Endothelial cell of umbilical vein (primary cell): ENCODE data around the gene BBLN. TPM values are rescaled to one million over a fixed set of nuclear protein-coding genes. Genes with fewer than 3 reads are reported as not detected.

ENCODE experiments used
- BruUV-seq: library from RNA; stranded (reverse); fragments of 400-500 nt; replicated peaks from 2 replicates; lab custom pipeline; 2021; lab: Mats Ljungman, UMichigan
- CTCF ChIA-PET: fragments of 300-600, 350-600 bp; sonication (Branson Sonifier 250); formaldehyde crosslinking; loops from one replicate; lab custom pipeline; 2021; ENCODE audit warnings: antibody characterized with exemption, inconsistent platforms; lab: Charles Lee
- POLR2A ChIA-PET: fragments of 300-600, 350-600 bp; sonication (Branson Sonifier 250); formaldehyde crosslinking; loops from one replicate; lab custom pipeline; 2021; ENCODE audit warnings: antibody characterized with exemption, inconsistent platforms; lab: Charles Lee
- DNase-seq: peaks from one replicate; pipeline ENCODE4 v3.0.0-alpha.2; 2011; ENCODE audit warnings: low read depth, low spot score
- FAIRE-seq: peaks from 2 replicates; lab custom pipeline; 2011; peaks lifted over from hg19 to GRCh38; lab: Jason Lieb, UNC
- H2AFZ ChIP-seq: 2 replicates; pipeline ENCODE4 v1.6.0; 2012; ENCODE audit warnings: low read depth, low read length, control low read depth, inconsistent platforms
- H3K27ac ChIP-seq: 2 replicates; pipeline ENCODE4 v1.5.1; 2011; ENCODE audit warnings: low read depth, mild to moderate bottlenecking, control low read depth, low read length, moderate library complexity; ENCODE audit not compliant: insufficient read depth
- H3K27me3 ChIP-seq, 2 experiments: 2 replicates each; pipeline versions ENCODE4 v1.6.0 to v1.6.1; 2011; ENCODE audit warnings: low read length in 2 of 2, mixed read lengths in 1 of 2; ENCODE audit not compliant: control insufficient read depth in 2 of 2, insufficient read depth in 2 of 2
- H3K36me3 ChIP-seq, 2 experiments: 2 replicates in 1 of 2; 3 replicates in 1 of 2; pipeline ENCODE4 v1.5.1; 2011; ENCODE audit warnings: low read length in 2 of 2, mild to moderate bottlenecking in 1 of 2, moderate library complexity in 1 of 2; ENCODE audit not compliant: control insufficient read depth in 2 of 2, insufficient read depth in 2 of 2; ENCODE audit errors: extremely low read depth in 1 of 2
- H3K4me1 ChIP-seq: 3 replicates; pipeline ENCODE4 v1.5.1; 2011; ENCODE audit warnings: mild to moderate bottlenecking, low read length; ENCODE audit not compliant: control insufficient read depth, insufficient read depth; ENCODE audit errors: extremely low read depth
- H3K4me2 ChIP-seq: 2 replicates; pipeline ENCODE4 v1.6.1; 2011; ENCODE audit warnings: low read length, control low read depth, mixed read lengths; ENCODE audit not compliant: insufficient read depth
- H3K4me3 ChIP-seq, 3 experiments: fragments of 200-600 bp in 1 of 3; sonication (generic), shearing (Covaris generic) in 1 of 3; replicated peaks in 1 of 3; 2 replicates each; pipeline ENCODE4 v1.5.1; 2011 to 2016; ENCODE audit warnings: control low read depth in 3 of 3, low read length in 3 of 3, mild to moderate bottlenecking in 2 of 3, inconsistent platforms in 1 of 3, low read depth in 1 of 3, moderate library complexity in 1 of 3; ENCODE audit not compliant: insufficient read depth in 1 of 3
- H3K79me2 ChIP-seq: 2 replicates; pipeline ENCODE4 v1.6.0; 2012; ENCODE audit warnings: low read length, inconsistent platforms; ENCODE audit not compliant: control insufficient read depth, insufficient read depth
- H3K9ac ChIP-seq: replicated peaks from 2 replicates; pipeline ENCODE3; 2011; ENCODE audit warnings: low read length, control low read depth; ENCODE audit not compliant: insufficient read depth; ENCODE audit errors: extremely low read depth
- H3K9me1 ChIP-seq: replicated peaks from 3 replicates; pipeline ENCODE4 v1.6.0; 2011; ENCODE audit warnings: mild to moderate bottlenecking, low read length; ENCODE audit not compliant: control insufficient read depth, insufficient read depth; ENCODE audit errors: extremely low read depth
- H3K9me3 ChIP-seq: replicated peaks from 2 replicates; pipeline ENCODE4 v1.5.1; 2012; ENCODE audit warnings: low read length, inconsistent platforms; ENCODE audit not compliant: control insufficient read depth, insufficient read depth
- H4K20me1 ChIP-seq: replicated peaks from 2 replicates; pipeline ENCODE3; 2011; ENCODE audit warnings: mild to moderate bottlenecking, low read length; ENCODE audit not compliant: control insufficient read depth, insufficient read depth; ENCODE audit errors: extremely low read depth
- EZH2 ChIP-seq: IDR thresholded peaks from 2 replicates; pipeline ENCODE4 v1.6.1; 2012; ENCODE audit warnings: borderline replicate concordance, low read depth, mild to moderate bottlenecking, moderate library complexity, low read length, inconsistent platforms; ENCODE audit not compliant: severe bottlenecking
- FOS ChIP-seq: IDR thresholded peaks from 2 replicates; pipeline ENCODE4 v1.6.1; 2011; ENCODE audit warnings: mild to moderate bottlenecking, low read length, moderate library complexity, borderline replicate concordance; ENCODE audit not compliant: insufficient read depth
- GATA2 ChIP-seq: IDR thresholded peaks from 2 replicates; pipeline ENCODE4 v1.7.0; 2011; ENCODE audit warnings: low read depth, mild to moderate bottlenecking, moderate library complexity, mixed read lengths, low read length; ENCODE audit not compliant: insufficient read length, insufficient read depth
- JUN ChIP-seq: IDR thresholded peaks from 2 replicates; pipeline ENCODE4 v1.6.1; 2011; ENCODE audit warnings: borderline replicate concordance, low read depth; ENCODE audit not compliant: insufficient read length, insufficient read depth
- MYC ChIP-seq: IDR thresholded peaks from one replicate; pipeline ENCODE4 v1.6.1; 2011; ENCODE audit warnings: mild to moderate bottlenecking, low read depth, low read length
- POLR2A ChIP-seq: IDR thresholded peaks from 2 replicates; pipeline ENCODE4 v1.6.1; 2012; ENCODE audit warnings: low read depth, mild to moderate bottlenecking, control low read depth, low read length
- POLR2AphosphoS5 ChIP-seq: IDR thresholded peaks from 2 replicates; pipeline ENCODE4 v1.6.1; 2012; ENCODE audit warnings: low read depth, mild to moderate bottlenecking, control low read depth, low read length, moderate library complexity; ENCODE audit not compliant: insufficient read depth
- dilution Hi-C: fragments of 300-500 bp; cut with MboI; formaldehyde crosslinking; loops from one replicate; pipeline ENCODE4 v1.15.0; 2019; ENCODE audit warnings: low sequenced_read_pairs; ENCODE audit not compliant: extremely low pct_ligation_motif_present
- intact Hi-C: fragments of 100-400 bp; cut with micrococcal nuclease; formaldehyde crosslinking; loops from one replicate; pipeline ENCODE4 v1.10.0; 2022
- polyA plus RNA-seq, 4 experiments: library from polyadenylated mRNA; depleted of rRNA in 3 of 4; stranded (reverse) in 3 of 4; unstranded in 1 of 4; fragments of >200 nt; gene quantifications; 2 replicates each; pipeline versions ENCODE4 v1.2.1 to v1.2.3, GENCODE V29; 2011 to 2012; ENCODE audit warnings: missing spikeins in 1 of 4
- total RNA-seq: library from RNA; stranded (reverse); gene quantifications from 2 replicates; pipeline ENCODE4 v1.2.3, GENCODE V29; 2021
- TF ChIP-seq, protein P1 (sequence below), 2 donors: IDR thresholded peaks; 1 replicate in 1 of 2; 2 replicates in 1 of 2; pipeline ENCODE4 v1.5.1; 2011; ENCODE audit warnings: low read length in 2 of 2, mild to moderate bottlenecking in 2 of 2, moderate library complexity in 2 of 2, control low read depth in 1 of 2, inconsistent platforms in 1 of 2, low read depth in 1 of 2; ENCODE audit not compliant: insufficient read depth in 1 of 2; ENCODE audit errors: extremely low read depth in 1 of 2
- TF ChIP-seq, protein P2 (sequence below): IDR thresholded peaks from 2 replicates; pipeline ENCODE4 v1.6.1; 2011; ENCODE audit not compliant: insufficient read depth, insufficient read length

BBLN gene
- total and polyA plus RNA-seq, 2 donors (not counting 3 experiments of a cell fraction or from before 2014, with no cell fraction given), result 51.0 to 124 TPM

DNA sequence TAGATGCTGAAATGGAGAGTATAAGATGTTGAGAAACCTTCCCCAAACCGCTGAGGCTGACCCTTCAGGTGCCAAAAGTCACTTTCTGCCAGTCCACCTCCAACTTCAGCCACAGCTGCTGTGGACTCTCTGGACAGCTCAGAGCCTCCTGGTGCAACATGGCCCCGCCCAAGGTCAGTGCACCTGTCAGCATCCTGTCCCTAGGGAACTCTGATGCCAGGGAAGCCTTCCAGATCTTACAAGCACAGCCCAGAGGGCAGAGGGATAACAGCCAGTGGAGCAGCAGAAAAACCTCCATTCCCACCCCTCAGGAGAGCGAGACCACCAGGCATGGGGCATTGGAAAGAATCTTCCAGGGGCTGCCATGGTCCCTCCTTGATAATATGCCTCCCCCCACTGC, 22.1 kb upstream of the BBLN start:
- Histone ChIP-seq H3K4me2 (no peak overlapping the region), H3K27ac (no peak overlapping the region), H3K9me3 (no peaks in the 10 kb centered on the region), H3K9me1 (no peaks in the 10 kb centered on the region), H2AFZ (no peak overlapping the region), H4K20me1 (no peaks in the 10 kb centered on the region), H3K4me3 (no peak overlapping the region), H3K9ac (no peak overlapping the region), H3K36me3 (no peaks in the 10 kb centered on the region), H3K27me3 (peaks cover 9 to 12% of the 10 kb centered on the region in 2 experiments), H3K4me1 (no peaks in the 10 kb centered on the region), H3K79me2 (no peaks in the 10 kb centered on the region)
- FAIRE-seq (no peak), DNase-seq (no peak)
- intact Hi-C loops (no loop called here), dilution Hi-C loops (no loop called here)
- TF ChIP-seq MYC (no peak), POLR2AphosphoS5 (no peak), GATA2 (no peak), FOS (no peak), EZH2 (no peak), POLR2A (no peak), JUN (no peak)
- TF ChIP-seq, protein P1, sequence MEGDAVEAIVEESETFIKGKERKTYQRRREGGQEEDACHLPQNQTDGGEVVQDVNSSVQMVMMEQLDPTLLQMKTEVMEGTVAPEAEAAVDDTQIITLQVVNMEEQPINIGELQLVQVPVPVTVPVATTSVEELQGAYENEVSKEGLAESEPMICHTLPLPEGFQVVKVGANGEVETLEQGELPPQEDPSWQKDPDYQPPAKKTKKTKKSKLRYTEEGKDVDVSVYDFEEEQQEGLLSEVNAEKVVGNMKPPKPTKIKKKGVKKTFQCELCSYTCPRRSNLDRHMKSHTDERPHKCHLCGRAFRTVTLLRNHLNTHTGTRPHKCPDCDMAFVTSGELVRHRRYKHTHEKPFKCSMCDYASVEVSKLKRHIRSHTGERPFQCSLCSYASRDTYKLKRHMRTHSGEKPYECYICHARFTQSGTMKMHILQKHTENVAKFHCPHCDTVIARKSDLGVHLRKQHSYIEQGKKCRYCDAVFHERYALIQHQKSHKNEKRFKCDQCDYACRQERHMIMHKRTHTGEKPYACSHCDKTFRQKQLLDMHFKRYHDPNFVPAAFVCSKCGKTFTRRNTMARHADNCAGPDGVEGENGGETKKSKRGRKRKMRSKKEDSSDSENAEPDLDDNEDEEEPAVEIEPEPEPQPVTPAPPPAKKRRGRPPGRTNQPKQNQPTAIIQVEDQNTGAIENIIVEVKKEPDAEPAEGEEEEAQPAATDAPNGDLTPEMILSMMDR (IDR thresholded peaks at IDR 0.05; ENCODE audit: extremely low read depth in 1 of 2, insufficient read depth in 1 of 2, low read depth in 1 of 2, low read length in 2 of 2), result no peak
- TF ChIP-seq, protein P2, sequence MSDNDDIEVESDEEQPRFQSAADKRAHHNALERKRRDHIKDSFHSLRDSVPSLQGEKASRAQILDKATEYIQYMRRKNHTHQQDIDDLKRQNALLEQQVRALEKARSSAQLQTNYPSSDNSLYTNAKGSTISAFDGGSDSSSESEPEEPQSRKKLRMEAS, result no peak
- no TSS peak for BruUV-seq
- POLR2A ChIA-PET, result no interaction called here
- CTCF ChIA-PET, result interaction anchor here (0.9 kb wide), 1 partner anchor 13 kb away, joined by 3 read pairs; no protein-coding TSS in a partner anchor
